ENCODE data around the gene ZNF19. TPM values are rescaled to one million over a fixed set of nuclear protein-coding genes. Genes with fewer than 3 reads are reported as not detected.

Gene ZNF19
- total and polyA plus RNA-seq, 9 of the 15 experiments (the other 6 are each of a cell fraction or from before 2014, with no cell fraction given): 1.2 to 2.8 (median 1.8) TPM

DNA sequence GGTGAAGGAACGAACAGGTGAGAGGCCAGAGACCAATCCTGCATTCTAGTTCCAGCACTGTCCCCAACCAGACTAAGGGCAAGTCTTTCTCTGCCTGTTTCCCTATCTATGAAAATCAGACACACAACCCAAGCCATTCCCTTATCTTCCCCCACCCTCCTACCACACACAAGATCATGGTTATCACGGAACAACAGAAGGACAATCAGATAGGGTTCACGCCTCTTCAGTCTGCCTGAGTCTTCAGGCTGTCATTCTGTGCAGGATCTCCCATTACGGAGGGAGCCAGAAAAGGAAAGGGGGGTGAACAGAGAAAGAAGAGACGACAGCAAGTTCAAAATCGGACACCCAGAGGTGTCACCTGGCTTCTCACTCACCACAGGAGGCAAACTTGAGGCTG, 58.4 kb downstream of the ZNF19 start (continued):
- TF ChIP-seq MLX (CRISPR knock-in tag; conservative IDR thresholded peaks at IDR 0.05) (no peak), SIRT6 (IDR thresholded peaks at IDR 0.05; ENCODE audit: low read depth, low read length) (no peak), ZNF140 (CRISPR knock-in tag; IDR thresholded peaks at IDR 0.05) (no peak), ZNF707 (CRISPR knock-in tag; conservative IDR thresholded peaks at IDR 0.05) (no peak), SRSF9 (IDR thresholded peaks at IDR 0.05; ENCODE audit: borderline replicate concordance, low read depth, low read length) (no peak), XRCC5 (IDR thresholded peaks at IDR 0.05; ENCODE audit: low read depth, low read length) (no peak), GABPA (tag; conservative IDR thresholded peaks at IDR 0.05; ENCODE audit: low read depth) (no peak), RBM34 (IDR thresholded peaks at IDR 0.05; ENCODE audit: borderline replicate concordance, insufficient read depth, low read length) (no peak), NR2F6 (CRISPR knock-in tag; IDR thresholded peaks at IDR 0.05) (no peak), MEF2A (IDR thresholded peaks at IDR 0.05; ENCODE audit: control insufficient read depth, low read depth, low read length) (no peak), DPF2 (IDR thresholded peaks at IDR 0.05) (peak; percentile 92), MGA (IDR thresholded peaks at IDR 0.05) (no peak)
- TF ChIP-seq, protein P1, sequence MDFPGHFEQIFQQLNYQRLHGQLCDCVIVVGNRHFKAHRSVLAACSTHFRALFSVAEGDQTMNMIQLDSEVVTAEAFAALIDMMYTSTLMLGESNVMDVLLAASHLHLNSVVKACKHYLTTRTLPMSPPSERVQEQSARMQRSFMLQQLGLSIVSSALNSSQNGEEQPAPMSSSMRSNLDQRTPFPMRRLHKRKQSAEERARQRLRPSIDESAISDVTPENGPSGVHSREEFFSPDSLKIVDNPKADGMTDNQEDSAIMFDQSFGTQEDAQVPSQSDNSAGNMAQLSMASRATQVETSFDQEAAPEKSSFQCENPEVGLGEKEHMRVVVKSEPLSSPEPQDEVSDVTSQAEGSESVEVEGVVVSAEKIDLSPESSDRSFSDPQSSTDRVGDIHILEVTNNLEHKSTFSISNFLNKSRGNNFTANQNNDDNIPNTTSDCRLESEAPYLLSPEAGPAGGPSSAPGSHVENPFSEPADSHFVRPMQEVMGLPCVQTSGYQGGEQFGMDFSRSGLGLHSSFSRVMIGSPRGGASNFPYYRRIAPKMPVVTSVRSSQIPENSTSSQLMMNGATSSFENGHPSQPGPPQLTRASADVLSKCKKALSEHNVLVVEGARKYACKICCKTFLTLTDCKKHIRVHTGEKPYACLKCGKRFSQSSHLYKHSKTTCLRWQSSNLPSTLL (IDR thresholded peaks at IDR 0.05): no peak
